ENCODE results near the gene KCNA4. TPM values are rescaled to one million over a fixed set of nuclear protein-coding genes. Genes with fewer than 3 reads are reported as not detected.

Gene KCNA4
- total RNA-seq, 1 experiment from 2014 or later: not detected

GRCh38 chr11:29989174-29989970, 27.5 kb downstream of the KCNA4 start:
- no peak for DNase-seq (ENCODE audit: low spot score)
- Histone ChIP-seq H3K9me3 (ENCODE audit: low read depth, low read length, poor library complexity, severe bottlenecking) (peaks cover 8% of the 10 kb centered on the region), H3K36me3 (ENCODE audit: insufficient read depth, low read length, poor library complexity, severe bottlenecking) (no peaks in the 10 kb centered on the region), H3K4me1 (ENCODE audit: insufficient read depth, low read length, poor library complexity, severe bottlenecking) (no peaks in the 10 kb centered on the region), H3K27me3 (replicated peaks; ENCODE audit: insufficient read depth, low read depth, low read length, poor library complexity) (no peaks in the 10 kb centered on the region), H3K27ac (ENCODE audit: low read depth, low read length, poor library complexity, severe bottlenecking) (no peak overlapping the region), H3K4me3 (ENCODE audit: low read depth, low read length, poor library complexity, severe bottlenecking) (no peak overlapping the region)
- ChIA-PET POLR2A (ENCODE audit: low non-redundant PET) (no interaction called here), CTCF (no interaction called here)
- intact Hi-C loops (cut with micrococcal nuclease; ENCODE audit: unreplicated experiment): no loop called here
- no TSS peak for BruUV-seq (replicated peaks)
- TF ChIP-seq, protein P1, sequence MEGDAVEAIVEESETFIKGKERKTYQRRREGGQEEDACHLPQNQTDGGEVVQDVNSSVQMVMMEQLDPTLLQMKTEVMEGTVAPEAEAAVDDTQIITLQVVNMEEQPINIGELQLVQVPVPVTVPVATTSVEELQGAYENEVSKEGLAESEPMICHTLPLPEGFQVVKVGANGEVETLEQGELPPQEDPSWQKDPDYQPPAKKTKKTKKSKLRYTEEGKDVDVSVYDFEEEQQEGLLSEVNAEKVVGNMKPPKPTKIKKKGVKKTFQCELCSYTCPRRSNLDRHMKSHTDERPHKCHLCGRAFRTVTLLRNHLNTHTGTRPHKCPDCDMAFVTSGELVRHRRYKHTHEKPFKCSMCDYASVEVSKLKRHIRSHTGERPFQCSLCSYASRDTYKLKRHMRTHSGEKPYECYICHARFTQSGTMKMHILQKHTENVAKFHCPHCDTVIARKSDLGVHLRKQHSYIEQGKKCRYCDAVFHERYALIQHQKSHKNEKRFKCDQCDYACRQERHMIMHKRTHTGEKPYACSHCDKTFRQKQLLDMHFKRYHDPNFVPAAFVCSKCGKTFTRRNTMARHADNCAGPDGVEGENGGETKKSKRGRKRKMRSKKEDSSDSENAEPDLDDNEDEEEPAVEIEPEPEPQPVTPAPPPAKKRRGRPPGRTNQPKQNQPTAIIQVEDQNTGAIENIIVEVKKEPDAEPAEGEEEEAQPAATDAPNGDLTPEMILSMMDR (conservative IDR thresholded peaks at IDR 0.05; ENCODE audit: low read depth, low read length): no peak
- TF ChIP-seq EZH2 (IDR thresholded peaks at IDR 0.05; ENCODE audit: borderline replicate concordance, low read depth, low read length, poor library complexity, severe bottlenecking): no peak

- Histone ChIP-seq H3K36me3 (ENCODE audit: insufficient read depth, low read length, poor library complexity, severe bottlenecking) (no peaks in the 10 kb centered on the region), H3K9me3 (ENCODE audit: low read depth, low read length, poor library complexity, severe bottlenecking) (no peaks in the 10 kb centered on the region), H3K4me1 (ENCODE audit: insufficient read depth, low read length, poor library complexity, severe bottlenecking) (no peaks in the 10 kb centered on the region), H3K27me3 (replicated peaks; ENCODE audit: insufficient read depth, low read depth, low read length, poor library complexity) (no peaks in the 10 kb centered on the region), H3K4me3 (ENCODE audit: low read depth, low read length, poor library complexity, severe bottlenecking) (no peak overlapping the region), H3K27ac (ENCODE audit: low read depth, low read length, poor library complexity, severe bottlenecking) (no peak overlapping the region)
- intact Hi-C loops (cut with micrococcal nuclease; ENCODE audit: unreplicated experiment): no loop called here
- POLR2A ChIA-PET (ENCODE audit: low non-redundant PET): no interaction called here
- no peak for TF ChIP-seq EZH2 (IDR thresholded peaks at IDR 0.05; ENCODE audit: borderline replicate concordance, low read depth, low read length, poor library complexity, severe bottlenecking)
- TF ChIP-seq, protein P1 (conservative IDR thresholded peaks at IDR 0.05; ENCODE audit: low read depth, low read length): no peak
- DNase-seq (ENCODE audit: low spot score): no peak
- CTCF ChIA-PET: no interaction called here
- BruUV-seq (replicated peaks): no TSS peak
Observed at GRCh38 chr11:29985248-29985647, 31.6 kb downstream of the KCNA4 start.

DNA sequence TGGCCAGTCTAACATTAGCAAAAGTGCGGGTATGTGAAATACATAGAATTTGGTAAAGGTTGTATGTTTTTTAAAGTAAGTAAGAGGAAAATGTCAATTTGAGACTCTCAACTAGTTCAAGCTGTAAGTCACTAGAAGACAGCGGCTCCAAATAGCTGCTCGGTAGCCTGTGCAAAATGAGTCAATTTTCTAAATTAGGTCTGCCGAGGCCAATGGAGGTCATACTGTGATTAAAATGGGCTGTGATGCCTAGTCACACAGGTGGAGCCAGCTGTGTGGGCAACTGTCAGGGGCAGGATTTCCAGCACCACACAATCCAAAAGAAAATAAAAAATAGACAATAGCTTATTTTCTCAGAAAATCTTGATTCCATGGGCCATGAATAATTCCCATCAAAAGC, 32.3 kb downstream of the KCNA4 start:
- CTCF ChIA-PET: no interaction called here
- no peaks in the 10 kb centered on the region for H3K27me3 ChIP-seq (replicated peaks; ENCODE audit: insufficient read depth, low read depth, low read length, poor library complexity)
- no TSS peak for BruUV-seq (replicated peaks)

More for the DNA sequence above, 32.3 kb downstream of the KCNA4 start:
- intact Hi-C loops (cut with micrococcal nuclease; ENCODE audit: unreplicated experiment): no loop called here
- no peaks in the 10 kb centered on the region for H3K4me1 ChIP-seq (ENCODE audit: insufficient read depth, low read length, poor library complexity, severe bottlenecking)
- TF ChIP-seq, protein P1 (conservative IDR thresholded peaks at IDR 0.05; ENCODE audit: low read depth, low read length): no peak
- TF ChIP-seq EZH2 (IDR thresholded peaks at IDR 0.05; ENCODE audit: borderline replicate concordance, low read depth, low read length, poor library complexity, severe bottlenecking): no peak
- no peak overlapping the region for H3K27ac ChIP-seq (ENCODE audit: low read depth, low read length, poor library complexity, severe bottlenecking)
- no peak overlapping the region for H3K4me3 ChIP-seq (ENCODE audit: low read depth, low read length, poor library complexity, severe bottlenecking)
- no peaks in the 10 kb centered on the region for H3K9me3 ChIP-seq (ENCODE audit: low read depth, low read length, poor library complexity, severe bottlenecking)
- no peak for DNase-seq (ENCODE audit: low spot score)
- H3K36me3 ChIP-seq (ENCODE audit: insufficient read depth, low read length, poor library complexity, severe bottlenecking): no peaks in the 10 kb centered on the region
- POLR2A ChIA-PET (ENCODE audit: low non-redundant PET): no interaction called here

Measured in A673 (cell line).